SK-N-MC (cell line): Measurements from ENCODE around the gene PLA2G12A.
A peak's percentile ranks its signal among the peaks of the same experiment; 100 is the strongest.
"Not testable (repeated sequence)": the region's sequence is repeated elsewhere in the genome, so short reads cannot be mapped to it uniquely, and the experiment has no call there.

Experiments used
- DNase-seq: peaks from one replicate; pipeline ENCODE4 v3.0.0-alpha.2; 2011; ENCODE audit warnings: low read depth, low spot score
- H3K27ac ChIP-seq: fragments of 200-600 bp; sonication (generic); 2 replicates; pipeline ENCODE4 v1.5.1; 2016; ENCODE audit warnings: mixed run types
- H3K36me3 ChIP-seq: fragments of 200-600 bp; sonication (generic); 2 replicates; pipeline ENCODE4 v1.6.1; 2017; ENCODE audit warnings: antibody characterized with exemption, low read length, mixed read lengths; ENCODE audit not compliant: insufficient read depth
- H3K4me3 ChIP-seq: fragments of 200-600 bp; sonication (generic); 2 replicates; pipeline ENCODE4 v1.5.1; 2016
- H3K9ac ChIP-seq: fragments of 200-600 bp; sonication (generic); 2 replicates; pipeline ENCODE4 v1.8.0; 2017; ENCODE audit warnings: mixed run types, mixed read lengths; ENCODE audit not compliant: insufficient read length
- H3K9me3 ChIP-seq: fragments of 200-600 bp; sonication (generic); 2 replicates; pipeline ENCODE4 v1.6.1; 2017; ENCODE audit warnings: low read depth, mild to moderate bottlenecking, antibody characterized with exemption, low read length, moderate library complexity, mixed read lengths
- EZH2 ChIP-seq: fragments of 200-600 bp; sonication (generic); IDR thresholded peaks from one replicate; pipeline ENCODE4 v1.6.1; 2017; ENCODE audit warnings: antibody characterized with exemption
- FOXP2 ChIP-seq: optimal IDR thresholded peaks from 2 replicates; pipeline ENCODE3; 2011; ENCODE audit warnings: mild to moderate bottlenecking, moderate library complexity; ENCODE audit not compliant: insufficient read depth; ENCODE audit errors: extremely low read length, control extremely low read depth
- POLR2AphosphoS5 ChIP-seq: IDR thresholded peaks from 2 replicates; pipeline ENCODE4 v1.6.1; 2012; ENCODE audit warnings: mild to moderate bottlenecking, low read depth, low read length, borderline replicate concordance

Gene PLA2G12A

DNA sequence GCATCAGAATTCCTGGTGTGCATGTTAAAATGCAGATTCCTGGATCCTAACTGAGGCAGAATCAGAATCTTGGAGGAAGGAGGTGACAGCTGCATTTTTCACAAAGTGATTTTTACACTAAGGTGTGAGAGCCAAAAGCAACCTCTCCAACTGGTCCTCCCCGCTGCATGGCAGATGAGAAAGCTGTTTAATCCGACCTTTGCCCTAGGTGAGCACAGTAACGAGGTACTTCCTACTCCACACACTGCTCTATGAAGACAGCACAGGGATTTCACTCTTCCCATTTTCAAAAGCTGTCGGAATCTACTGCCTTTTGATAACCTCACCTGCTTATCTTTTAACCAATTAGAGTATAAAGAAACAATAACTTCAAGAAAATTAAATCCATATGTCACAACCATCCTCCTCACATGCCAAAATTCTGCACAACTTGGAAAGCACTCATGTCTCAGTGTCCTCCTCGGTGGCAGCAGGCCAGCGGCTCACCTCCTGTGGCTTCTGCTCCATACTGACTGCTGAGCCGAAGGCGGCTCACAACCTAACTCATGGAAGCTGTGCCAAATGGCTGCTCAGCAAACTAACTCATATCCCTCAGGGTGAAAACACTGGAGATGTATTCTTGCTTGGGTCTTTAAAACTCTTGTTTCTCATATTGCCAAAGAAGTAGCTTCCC, 30.2 kb downstream of the PLA2G12A start:
- Histone ChIP-seq H3K9me3 (no peaks in the 10 kb centered on the region), H3K9ac (no peak overlapping the region), H3K36me3 (peaks cover 8% of the 10 kb centered on the region), H3K27ac (no peak overlapping the region), H3K4me3 (peak overlapping the region; percentile 9; the same call in 1 of the 2 replicates)
- TF ChIP-seq EZH2: no peak
- TF ChIP-seq FOXP2: peak; percentile 21
- DNase-seq: no peak

GRCh38 chr4:109698656-109699055, 31.2 kb downstream of the PLA2G12A start:
- no peak for TF ChIP-seq FOXP2
- TF ChIP-seq EZH2: no peak
- no peak for TF ChIP-seq POLR2AphosphoS5
- Histone ChIP-seq H3K9ac (no peak overlapping the region), H3K27ac (0 out of 2 replicates have a peak overlapping the region, but pooled peaks have one; percentile 44), H3K36me3 (peaks cover 8% of the 10 kb centered on the region), H3K4me3 (no peak overlapping the region), H3K9me3 (no peaks in the 10 kb centered on the region)
- DNase-seq: no peak

GRCh38 chr4:109691411-109691920, 38.4 kb downstream of the PLA2G12A start:
- Histone ChIP-seq H3K4me3 (no peak overlapping the region), H3K9me3 (no peaks in the 10 kb centered on the region), H3K27ac (no peak overlapping the region), H3K9ac (no peak overlapping the region), H3K36me3 (peaks cover 24% of the 10 kb centered on the region; the same call in 1 of the 2 replicates)
- DNase-seq: no peak
- TF ChIP-seq POLR2AphosphoS5 (no peak), FOXP2 (no peak), EZH2 (no peak)

- no peaks in the 10 kb centered on the region for H3K9me3 ChIP-seq
- no peak overlapping the region for H3K27ac ChIP-seq
- no peak for DNase-seq
- H3K4me3 ChIP-seq: no peak overlapping the region
- TF ChIP-seq EZH2: no peak
- TF ChIP-seq FOXP2: no peak
- no peak for TF ChIP-seq POLR2AphosphoS5
- H3K9ac ChIP-seq: no peak overlapping the region
- H3K36me3 ChIP-seq: peaks cover 24% of the 10 kb centered on the region; the same call in 1 of the 2 replicates
Measured at GRCh38 chr4:109690690-109691410, 39.0 kb downstream of the PLA2G12A start.

- no peaks in the 10 kb centered on the region for H3K36me3 ChIP-seq
- no peak for DNase-seq
- TF ChIP-seq FOXP2 (no peak), EZH2 (no peak), POLR2AphosphoS5 (no peak)
- no peak overlapping the region for H3K9ac ChIP-seq
- H3K27ac ChIP-seq: peak overlapping the region; percentile 45
- no peak overlapping the region for H3K4me3 ChIP-seq
- H3K9me3 ChIP-seq: no peaks in the 10 kb centered on the region
Measured at GRCh38 chr4:109684727-109685126, 45.1 kb downstream of the PLA2G12A start.

DNA sequence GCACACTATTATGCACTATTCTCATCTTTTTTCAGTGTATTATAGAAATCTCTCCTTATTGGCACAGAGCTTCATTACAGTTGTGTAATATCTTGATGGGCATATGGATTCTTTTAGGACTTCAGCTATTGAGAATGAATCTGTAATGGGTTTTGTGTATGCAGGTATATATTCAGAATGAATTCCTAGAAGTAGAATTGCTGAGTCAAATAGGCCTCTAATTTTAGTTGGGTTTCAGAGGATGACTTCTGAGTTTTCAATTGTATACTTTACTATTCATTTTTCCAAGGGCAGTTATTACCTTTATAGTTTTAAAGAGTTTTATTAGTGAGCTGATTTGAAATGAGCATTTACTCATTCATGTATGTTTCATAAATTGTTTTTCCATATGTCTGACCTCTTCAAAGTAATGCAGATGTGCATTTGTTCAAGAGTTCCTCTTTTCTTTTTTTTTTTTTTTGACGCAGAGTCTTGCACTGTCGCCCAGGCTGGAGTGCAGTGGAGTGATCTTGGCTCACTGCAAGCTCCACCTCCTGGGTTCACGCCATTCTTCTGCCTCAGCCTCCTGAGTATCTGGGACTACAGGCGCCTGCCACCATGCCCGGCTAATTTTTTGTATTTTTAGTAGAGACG, 46.1 kb downstream of the PLA2G12A start:
- no peak for DNase-seq
- Histone ChIP-seq H3K9me3 (no peaks in the 10 kb centered on the region), H3K36me3 (no peaks in the 10 kb centered on the region), H3K9ac (no peak overlapping the region), H3K4me3 (no peak overlapping the region), H3K27ac (no peak overlapping the region)
- TF ChIP-seq POLR2AphosphoS5 (no peak), FOXP2 (no peak), EZH2 (no peak)

DNA sequence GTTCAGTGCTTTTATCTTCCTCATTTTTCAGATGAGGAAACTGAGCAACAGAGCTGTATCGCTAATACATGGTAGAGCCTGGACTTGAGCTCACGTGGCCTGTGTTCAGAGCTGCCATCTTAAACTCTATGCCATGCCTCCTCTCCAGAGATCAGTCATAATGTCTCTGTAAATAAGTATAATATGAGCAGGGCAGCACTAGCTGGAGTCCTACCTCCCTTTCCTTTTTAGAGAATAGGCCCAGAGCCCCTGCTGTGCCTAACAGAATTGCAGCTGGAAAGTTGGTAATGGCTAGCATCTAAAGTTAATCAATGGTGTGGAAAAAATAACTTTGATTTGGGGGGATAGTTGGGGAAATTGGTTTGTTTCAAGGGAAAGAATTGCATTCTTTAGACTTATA, 47.0 kb downstream of the PLA2G12A start:
- no peak overlapping the region for H3K27ac ChIP-seq
- TF ChIP-seq EZH2 (no peak), FOXP2 (no peak), POLR2AphosphoS5 (no peak)

DNA sequence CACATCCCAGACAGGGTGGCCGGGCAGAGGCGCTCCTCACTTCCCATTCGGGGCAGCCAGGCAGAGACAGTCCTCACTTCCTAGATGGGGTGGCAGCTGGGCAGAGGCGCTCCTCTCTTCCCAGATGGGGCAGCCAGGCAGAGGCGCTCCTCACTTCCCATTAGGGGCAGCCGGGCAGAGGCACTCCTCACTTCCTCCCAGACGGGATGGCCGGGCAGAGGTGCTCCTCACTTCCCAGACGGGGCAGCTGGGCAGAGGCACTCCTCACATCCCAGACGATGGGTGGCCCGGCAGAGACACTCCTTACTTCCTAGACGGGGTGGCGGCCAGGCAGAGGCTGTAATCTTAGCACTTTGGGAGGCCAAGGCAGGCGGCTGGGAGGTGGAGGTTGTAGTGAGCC, 50.9 kb downstream of the PLA2G12A start:
- not testable (repeated sequence) for H3K4me3 ChIP-seq, H3K9ac ChIP-seq, H3K27ac ChIP-seq, DNase-seq, H3K36me3 ChIP-seq, H3K9me3 ChIP-seq

More for the DNA sequence above, 47.0 kb downstream of the PLA2G12A start:
- no peak for DNase-seq
- no peaks in the 10 kb centered on the region for H3K9me3 ChIP-seq
- H3K9ac ChIP-seq: no peak overlapping the region
- no peak overlapping the region for H3K4me3 ChIP-seq
- H3K36me3 ChIP-seq: no peaks in the 10 kb centered on the region

DNA sequence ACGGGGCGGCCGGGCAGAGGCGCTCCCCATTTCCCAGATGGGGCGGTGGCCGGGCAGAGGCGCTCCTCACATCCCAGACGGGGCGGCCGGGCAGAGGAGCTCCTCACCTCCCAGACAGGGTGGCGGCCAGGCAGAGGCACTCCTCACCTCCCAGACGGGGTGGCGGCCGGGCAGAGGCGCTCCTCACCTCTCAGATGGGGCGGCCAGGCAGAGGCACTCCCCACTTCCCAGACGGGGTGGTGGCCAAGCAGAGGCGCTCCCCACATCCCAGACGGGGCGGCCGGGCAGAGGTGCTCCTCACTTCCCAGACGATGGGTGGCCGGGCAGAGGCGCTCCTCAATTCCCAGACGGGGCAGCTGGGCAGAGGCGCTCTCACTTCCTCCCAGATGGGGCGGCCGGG, 51.4 kb downstream of the PLA2G12A start:
- not testable (repeated sequence) for H3K9me3 ChIP-seq, H3K27ac ChIP-seq, DNase-seq, H3K9ac ChIP-seq, H3K4me3 ChIP-seq, H3K36me3 ChIP-seq
